OCI-LY7 (cell line): ENCODE results near the gene GALC.

Experiments used
- CTCF ChIP-seq: fragments of 200-600 bp; sonication (generic); conservative IDR thresholded peaks from 2 replicates; pipeline ENCODE4 v1.5.1; 2014; ENCODE audit warnings: mild to moderate bottlenecking, antibody characterized with exemption, low read length, moderate library complexity, mixed read lengths
- EZH2phosphoT487 ChIP-seq: fragments of 200-600 bp; sonication (generic); IDR thresholded peaks from 2 replicates; pipeline ENCODE4 v1.6.1; 2018; ENCODE audit warnings: low read depth, borderline replicate concordance, mild to moderate bottlenecking, mixed run types, antibody characterized with exemption, low read length, moderate library complexity, mixed read lengths

GRCh38 chr14:88005050-88005481 is 12.1 kb upstream of the GALC start, which contains the start of gene GPR65:
- TF ChIP-seq CTCF, result no peak
- no peak for TF ChIP-seq EZH2phosphoT487
